OCI-LY3 (cell line): ENCODE measurements around the gene RANBP3L.
A peak's percentile ranks its signal among the peaks of the same experiment; 100 is the strongest.

Source experiments
- EZH2phosphoT487 ChIP-seq: fragments of 200-600 bp; shearing (Covaris generic); IDR thresholded peaks from 2 replicates; pipeline ENCODE4 v1.6.1; 2018; ENCODE audit warnings: antibody characterized with exemption, mixed run types, low read depth
- TF ChIP-seq, protein P1 (sequence below): fragments of 200-600, 300-600 bp; sonication (generic); IDR thresholded peaks from 2 replicates; pipeline ENCODE4 v1.5.1; 2014; ENCODE audit warnings: antibody characterized with exemption, low read length, low read depth

- TF ChIP-seq, protein P1, sequence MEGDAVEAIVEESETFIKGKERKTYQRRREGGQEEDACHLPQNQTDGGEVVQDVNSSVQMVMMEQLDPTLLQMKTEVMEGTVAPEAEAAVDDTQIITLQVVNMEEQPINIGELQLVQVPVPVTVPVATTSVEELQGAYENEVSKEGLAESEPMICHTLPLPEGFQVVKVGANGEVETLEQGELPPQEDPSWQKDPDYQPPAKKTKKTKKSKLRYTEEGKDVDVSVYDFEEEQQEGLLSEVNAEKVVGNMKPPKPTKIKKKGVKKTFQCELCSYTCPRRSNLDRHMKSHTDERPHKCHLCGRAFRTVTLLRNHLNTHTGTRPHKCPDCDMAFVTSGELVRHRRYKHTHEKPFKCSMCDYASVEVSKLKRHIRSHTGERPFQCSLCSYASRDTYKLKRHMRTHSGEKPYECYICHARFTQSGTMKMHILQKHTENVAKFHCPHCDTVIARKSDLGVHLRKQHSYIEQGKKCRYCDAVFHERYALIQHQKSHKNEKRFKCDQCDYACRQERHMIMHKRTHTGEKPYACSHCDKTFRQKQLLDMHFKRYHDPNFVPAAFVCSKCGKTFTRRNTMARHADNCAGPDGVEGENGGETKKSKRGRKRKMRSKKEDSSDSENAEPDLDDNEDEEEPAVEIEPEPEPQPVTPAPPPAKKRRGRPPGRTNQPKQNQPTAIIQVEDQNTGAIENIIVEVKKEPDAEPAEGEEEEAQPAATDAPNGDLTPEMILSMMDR, result peak; percentile 51
- TF ChIP-seq EZH2phosphoT487, result no peak
Observed at GRCh38 chr5:36241631-36242533, 59.8 kb downstream of the RANBP3L start, which contains the start of gene NADK2.
